Inflammatory macrophage treated with lipopolysaccharide for 1 hour (primary cell): ENCODE results near the gene MSX1.

Experiments
- DNase-seq, 2 donors: peaks; one replicate each; pipeline ENCODE4 v3.0.0-alpha.2; 2020 to 2022

Gene MSX1

GRCh38 chr4:4858527-4859324 lies 739 bp upstream of the MSX1 start:
- no peak for DNase-seq

DNA sequence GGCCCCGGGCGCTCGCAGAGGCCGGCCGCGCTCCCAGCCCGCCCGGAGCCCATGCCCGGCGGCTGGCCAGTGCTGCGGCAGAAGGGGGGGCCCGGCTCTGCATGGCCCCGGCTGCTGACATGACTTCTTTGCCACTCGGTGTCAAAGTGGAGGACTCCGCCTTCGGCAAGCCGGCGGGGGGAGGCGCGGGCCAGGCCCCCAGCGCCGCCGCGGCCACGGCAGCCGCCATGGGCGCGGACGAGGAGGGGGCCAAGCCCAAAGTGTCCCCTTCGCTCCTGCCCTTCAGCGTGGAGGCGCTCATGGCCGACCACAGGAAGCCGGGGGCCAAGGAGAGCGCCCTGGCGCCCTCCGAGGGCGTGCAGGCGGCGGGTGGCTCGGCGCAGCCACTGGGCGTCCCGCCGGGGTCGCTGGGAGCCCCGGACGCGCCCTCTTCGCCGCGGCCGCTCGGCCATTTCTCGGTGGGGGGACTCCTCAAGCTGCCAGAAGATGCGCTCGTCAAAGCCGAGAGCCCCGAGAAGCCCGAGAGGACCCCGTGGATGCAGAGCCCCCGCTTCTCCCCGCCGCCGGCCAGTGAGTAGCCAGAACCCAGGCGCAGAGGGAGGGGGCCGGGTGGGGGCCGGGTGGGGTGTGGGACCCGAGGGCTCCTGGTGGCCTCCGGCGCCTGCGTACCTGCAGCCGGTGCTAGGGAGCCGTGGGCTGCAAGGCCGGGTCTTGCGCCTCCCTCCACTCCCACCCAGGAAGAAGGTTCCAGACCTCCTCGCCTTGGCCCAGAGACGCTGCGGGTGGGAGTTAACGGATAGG lies 534 bp downstream of the MSX1 start:
- no peak for DNase-seq

DNA sequence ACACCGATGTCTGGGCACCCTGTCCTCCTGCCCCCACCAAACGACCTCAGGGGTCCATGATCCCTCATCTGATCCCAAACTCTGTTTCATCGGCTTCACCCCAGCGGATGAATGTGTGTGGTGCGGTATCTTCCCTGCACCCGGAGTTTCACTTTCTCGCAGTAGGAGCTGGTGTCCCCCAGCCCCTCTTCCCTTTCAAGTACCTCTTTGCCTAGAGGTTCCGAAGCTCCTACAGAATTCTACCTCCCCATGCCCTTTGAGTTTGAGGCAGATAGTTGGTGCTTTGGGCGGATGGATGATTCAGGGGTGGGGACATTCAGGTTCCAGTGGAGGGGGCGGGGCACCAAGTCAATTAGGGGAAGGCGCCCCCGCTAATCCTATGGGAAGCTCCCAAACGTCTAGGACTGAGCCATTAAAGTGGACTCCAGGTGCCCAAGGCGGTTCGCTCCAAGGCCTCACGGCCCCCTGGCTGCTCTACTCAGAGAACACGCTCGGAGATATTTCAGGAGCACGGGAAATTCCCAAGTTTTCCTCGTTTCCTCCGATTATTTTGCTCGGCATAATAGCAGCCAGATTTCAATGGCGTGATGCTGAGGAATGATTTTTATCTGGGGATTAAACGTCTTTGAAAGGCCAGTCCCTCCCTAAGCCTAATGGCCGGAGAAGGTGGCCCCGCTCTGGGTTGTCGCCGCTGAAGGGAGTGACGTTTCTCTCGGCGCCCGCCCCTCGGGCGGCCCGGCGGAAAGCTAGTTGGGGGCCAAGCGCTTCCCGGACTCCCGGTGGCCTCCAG lies 1.3 kb downstream of the MSX1 start:
- DNase-seq, result no peak

- DNase-seq, result no peak
These were observed 2.0 kb downstream of the MSX1 start for GRCh38 chr4:4861390-4862018.

- no peak for DNase-seq
These were observed 2.6 kb downstream of the MSX1 start for GRCh38 chr4:4862071-4862551.

DNA sequence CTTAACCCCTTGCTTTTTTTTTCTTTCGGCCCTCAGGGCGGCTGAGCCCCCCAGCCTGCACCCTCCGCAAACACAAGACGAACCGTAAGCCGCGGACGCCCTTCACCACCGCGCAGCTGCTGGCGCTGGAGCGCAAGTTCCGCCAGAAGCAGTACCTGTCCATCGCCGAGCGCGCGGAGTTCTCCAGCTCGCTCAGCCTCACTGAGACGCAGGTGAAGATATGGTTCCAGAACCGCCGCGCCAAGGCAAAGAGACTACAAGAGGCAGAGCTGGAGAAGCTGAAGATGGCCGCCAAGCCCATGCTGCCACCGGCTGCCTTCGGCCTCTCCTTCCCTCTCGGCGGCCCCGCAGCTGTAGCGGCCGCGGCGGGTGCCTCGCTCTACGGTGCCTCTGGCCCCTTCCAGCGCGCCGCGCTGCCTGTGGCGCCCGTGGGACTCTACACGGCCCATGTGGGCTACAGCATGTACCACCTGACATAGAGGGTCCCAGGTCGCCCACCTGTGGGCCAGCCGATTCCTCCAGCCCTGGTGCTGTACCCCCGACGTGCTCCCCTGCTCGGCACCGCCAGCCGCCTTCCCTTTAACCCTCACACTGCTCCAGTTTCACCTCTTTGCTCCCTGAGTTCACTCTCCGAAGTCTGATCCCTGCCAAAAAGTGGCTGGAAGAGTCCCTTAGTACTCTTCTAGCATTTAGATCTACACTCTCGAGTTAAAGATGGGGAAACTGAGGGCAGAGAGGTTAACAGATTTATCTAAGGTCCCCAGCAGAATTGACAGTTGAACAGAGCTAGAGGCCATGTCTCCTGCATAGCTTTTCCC lies 3.4 kb downstream of the MSX1 start:
- DNase-seq, result no peak

- DNase-seq, result no peak
These were observed 5.0 kb downstream of the MSX1 start for GRCh38 chr4:4864443-4864939.

GRCh38 chr4:4864940-4865704 lies 5.7 kb downstream of the MSX1 start:
- no peak for DNase-seq

DNA sequence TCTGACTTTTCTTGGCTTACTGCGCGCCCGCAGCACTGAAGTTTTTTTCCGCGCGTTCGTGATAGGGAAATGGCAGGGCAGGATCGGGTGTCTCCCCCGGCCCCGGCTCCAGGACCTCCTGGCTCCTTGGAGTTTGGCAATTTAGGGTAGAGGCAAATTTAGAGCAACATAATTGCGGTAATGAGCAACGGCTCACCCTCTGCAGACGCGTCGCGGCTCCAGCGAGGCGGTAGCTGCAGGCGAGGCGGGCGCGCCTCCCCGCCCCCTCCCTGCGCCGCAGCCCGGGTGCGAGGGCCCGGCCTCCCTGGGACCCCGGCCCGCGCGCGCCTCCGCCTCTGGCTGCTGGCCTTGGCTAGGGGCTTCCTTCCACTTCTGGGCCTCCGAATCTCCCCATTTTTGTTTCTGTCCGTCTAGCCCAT lies 6.2 kb downstream of the MSX1 start:
- no peak for DNase-seq

- DNase-seq, result no peak
These were observed 6.8 kb downstream of the MSX1 start for GRCh38 chr4:4866124-4866865.

- no peak for DNase-seq
These were observed 7.5 kb downstream of the MSX1 start for GRCh38 chr4:4866866-4867374.

GRCh38 chr4:4867375-4868039 lies 8.0 kb downstream of the MSX1 start:
- DNase-seq, result no peak

GRCh38 chr4:4868040-4868757 lies 8.7 kb downstream of the MSX1 start:
- DNase-seq, result no peak

GRCh38 chr4:4868758-4869723 lies 9.6 kb downstream of the MSX1 start:
- DNase-seq, result no peak

- no peak for DNase-seq
These were observed 10.5 kb downstream of the MSX1 start for GRCh38 chr4:4869731-4870571.

GRCh38 chr4:4870576-4871241 lies 11.2 kb downstream of the MSX1 start:
- no peak for DNase-seq
